GM23338 (cell line): ENCODE measurements around the gene PTAFR. TPM values are rescaled to one million over a fixed set of nuclear protein-coding genes. Genes with fewer than 3 reads are reported as not detected.

ENCODE experiments used
- ATAC-seq: fragments of 200-7000 bp; cut with Tn5 transposase; 3 replicates; pipeline ENCODE4 v1.9.1; 2020
- DNase-seq: peaks from one replicate; pipeline ENCODE4 v3.0.0-alpha.2; 2015; ENCODE audit warnings: low spot score
- H2AFZ ChIP-seq: fragments of 200-600 bp; sonication (generic); 2 replicates; pipeline ENCODE4 v1.8.0; 2016; ENCODE audit warnings: antibody characterized with exemption, mild to moderate bottlenecking, moderate library complexity
- H3F3A ChIP-seq: fragments of 200-600 bp; sonication (generic); replicated peaks from 2 replicates; pipeline ENCODE4 v1.8.0; 2017; ENCODE audit warnings: antibody characterized with exemption, mixed run types, low read depth
- H3K27ac ChIP-seq: fragments of 200-600 bp; sonication (generic); 2 replicates; pipeline ENCODE4 v1.6.1; 2016; ENCODE audit warnings: low read depth
- H3K27me3 ChIP-seq: fragments of 200-600 bp; sonication (generic); 2 replicates; pipeline ENCODE4 v1.8.0; 2016; ENCODE audit warnings: mild to moderate bottlenecking, mixed run types, moderate library complexity; ENCODE audit not compliant: insufficient read depth
- H3K36me3 ChIP-seq: fragments of 200-600 bp; sonication (generic); 2 replicates; pipeline ENCODE4 v1.8.0; 2016; ENCODE audit warnings: mild to moderate bottlenecking; ENCODE audit not compliant: insufficient read depth
- H3K4me1 ChIP-seq: fragments of 200-600 bp; sonication (generic); 2 replicates; pipeline ENCODE4 v1.8.0; 2016; ENCODE audit warnings: mild to moderate bottlenecking, moderate library complexity; ENCODE audit not compliant: insufficient read depth
- H3K4me2 ChIP-seq: fragments of 200-600 bp; sonication (generic); 2 replicates; pipeline ENCODE4 v1.7.1; 2017; ENCODE audit warnings: mixed run types
- H3K4me3 ChIP-seq: fragments of 200-600 bp; sonication (generic); 2 replicates; pipeline ENCODE4 v1.6.1; 2016; ENCODE audit warnings: mixed run types
- H3K79me2 ChIP-seq: fragments of 200-600 bp; sonication (generic); replicated peaks from 2 replicates; pipeline ENCODE4 v1.8.0; 2017; ENCODE audit warnings: mild to moderate bottlenecking; ENCODE audit not compliant: insufficient read depth
- H3K9me2 ChIP-seq: fragments of 200-600 bp; sonication (generic); 2 replicates; pipeline ENCODE4 v1.8.0; 2017; ENCODE audit not compliant: insufficient read depth
- H4K20me1 ChIP-seq: fragments of 200-600 bp; sonication (generic); replicated peaks from 2 replicates; pipeline ENCODE4 v1.8.0; 2017; ENCODE audit warnings: mild to moderate bottlenecking; ENCODE audit not compliant: insufficient read depth
- H3K27ac Mint-ChIP-seq: 2 replicates; pipeline ENCODE4 v1.8.0; 2020; ENCODE audit warnings: inconsistent platforms, mild to moderate bottlenecking, moderate library complexity, mixed read lengths
- H3K27me3 Mint-ChIP-seq: 3 replicates; pipeline ENCODE4 v1.8.0; 2022; ENCODE audit warnings: low read depth, mild to moderate bottlenecking, moderate library complexity, mixed read lengths, inconsistent platforms; ENCODE audit not compliant: insufficient read depth, poor library complexity
- H3K36me3 Mint-ChIP-seq: 3 replicates; pipeline ENCODE4 v1.8.0; 2021; ENCODE audit warnings: low read depth, mild to moderate bottlenecking, inconsistent platforms, moderate library complexity, mixed read lengths
- H3K4me1 Mint-ChIP-seq: 3 replicates; pipeline ENCODE4 v1.8.0; 2020; ENCODE audit warnings: mild to moderate bottlenecking, inconsistent platforms, mixed read lengths
- H3K4me3 Mint-ChIP-seq: 3 replicates; pipeline ENCODE4 v1.8.0; 2021; ENCODE audit warnings: moderate library complexity, mild to moderate bottlenecking, inconsistent platforms, mixed read lengths
- H3K9me3 Mint-ChIP-seq: 3 replicates; pipeline ENCODE4 v1.8.0; 2020; ENCODE audit warnings: moderate library complexity, mild to moderate bottlenecking, inconsistent platforms, mixed read lengths
- CREB1 ChIP-seq: fragments of 250-450 bp; sonication (Bioruptor Pico); IDR thresholded peaks from 2 replicates; pipeline ENCODE4 v1.5.0; 2020; ENCODE audit warnings: low read depth, mild to moderate bottlenecking, moderate library complexity
- CTCF ChIP-seq, 2 experiments: fragments of 200-600 bp in 1 of 2; sonication (generic) in 1 of 2; conservative IDR thresholded peaks; 2 replicates each; pipeline versions ENCODE4 v1.5.1 to v1.6.1; 2016 to 2017; ENCODE audit warnings: antibody characterized with exemption in 2 of 2, low read depth in 2 of 2, mild to moderate bottlenecking in 2 of 2, moderate library complexity in 1 of 2
- ETS1 ChIP-seq: IDR thresholded peaks from 2 replicates; pipeline ENCODE4 v1.6.1; 2016; ENCODE audit warnings: antibody characterized with exemption
- EZH2 ChIP-seq: fragments of 200-600 bp; sonication (generic); IDR thresholded peaks from one replicate; pipeline ENCODE4 v1.8.0; 2017; ENCODE audit warnings: antibody characterized with exemption, mild to moderate bottlenecking, low read depth; ENCODE audit not compliant: unreplicated experiment
- EZH2phosphoT487 ChIP-seq: fragments of 200-600 bp; sonication (generic); IDR thresholded peaks from one replicate; pipeline ENCODE4 v1.8.1; 2018; ENCODE audit warnings: antibody characterized with exemption; ENCODE audit not compliant: unreplicated experiment
- JUNB ChIP-seq: IDR thresholded peaks from one replicate; pipeline ENCODE4 v1.6.1; 2016; ENCODE audit warnings: antibody characterized with exemption; ENCODE audit not compliant: unreplicated experiment
- NANOG ChIP-seq: IDR thresholded peaks from 2 replicates; pipeline ENCODE4 v1.6.1; 2016; ENCODE audit warnings: antibody characterized with exemption, borderline replicate concordance
- POLR2AphosphoS5 ChIP-seq: IDR thresholded peaks from 2 replicates; pipeline ENCODE4 v1.6.1; 2016; ENCODE audit warnings: antibody characterized with exemption, low read depth
- REST ChIP-seq: IDR thresholded peaks from one replicate; pipeline ENCODE4 v1.6.1; 2018; ENCODE audit warnings: antibody characterized with exemption; ENCODE audit not compliant: unreplicated experiment
- STAT1 ChIP-seq: IDR thresholded peaks from one replicate; pipeline ENCODE4 v1.6.1; 2016; ENCODE audit warnings: antibody characterized with exemption; ENCODE audit not compliant: unreplicated experiment
- ZNF114 ChIP-seq: fragments of 250-450 bp; sonication (Bioruptor Pico); IDR thresholded peaks from 2 replicates; pipeline ENCODE4 v1.5.0; 2020; ENCODE audit warnings: mild to moderate bottlenecking, moderate library complexity
- ZNF331 ChIP-seq: fragments of 250-450 bp; sonication (Bioruptor Pico); IDR thresholded peaks from 2 replicates; pipeline ENCODE4 v1.5.0; 2020; ENCODE audit warnings: low read depth, mild to moderate bottlenecking, moderate library complexity
- ZNF462 ChIP-seq: fragments of 250-450 bp; sonication (Bioruptor Pico); IDR thresholded peaks from 2 replicates; pipeline ENCODE4 v1.5.0; 2020; ENCODE audit warnings: mild to moderate bottlenecking, moderate library complexity
- polyA plus RNA-seq: library from polyadenylated mRNA; unstranded; fragments of >200 nt; fragmentation: Nextera tagmentation; extraction: Ambion mirVana; gene quantifications from 2 replicates; pipeline ENCODE4 v1.2.1, GENCODE V29; 2016
- total RNA-seq: library from RNA; depleted of rRNA; stranded (reverse); fragments of >200 nt; shearing (Covaris generic); gene quantifications from 2 replicates; pipeline ENCODE4 v1.2.3, GENCODE V29; 2014

Gene PTAFR
- total and polyA plus RNA-seq, 2 experiments from 2014 or later, result 0.29 to 0.76 TPM

- no peaks in the 10 kb centered on the region; the same call in 2 of the 3 replicates for H3K9me3 Mint-ChIP-seq
- no peak overlapping the region for H3K4me3 ChIP-seq
- H4K20me1 ChIP-seq, result no peaks in the 10 kb centered on the region
- ATAC-seq (no peak; the same call in 1 of the 3 replicates), DNase-seq (no peak)
- H3K27ac Mint-ChIP-seq, result peak overlapping the region; percentile 49; the same call in 1 of the 2 replicates
- H2AFZ ChIP-seq, result no peak overlapping the region; the same call in 1 of the 2 replicates
- TF ChIP-seq ZNF462 (CRISPR knock-in tag), result no peak
- TF ChIP-seq REST, result no peak
- no peak for TF ChIP-seq EZH2
- TF ChIP-seq STAT1, result no peak
- TF ChIP-seq POLR2AphosphoS5, result no peak
- TF ChIP-seq ZNF114 (CRISPR knock-in tag), result no peak
- TF ChIP-seq JUNB, result no peak
- no peak for TF ChIP-seq ZNF331 (CRISPR knock-in tag)
- no peak for TF ChIP-seq EZH2phosphoT487
- TF ChIP-seq CTCF (conservative IDR thresholded peaks at IDR 0.05; ENCODE audit: low read depth in 2 of 2), result no peak
- TF ChIP-seq NANOG, result no peak
- no peak for TF ChIP-seq CREB1 (CRISPR knock-in tag)
- TF ChIP-seq ETS1, result no peak
- H3K4me1 Mint-ChIP-seq, result peaks cover 12% of the 10 kb centered on the region
- H3K27me3 Mint-ChIP-seq, result peaks cover 8% of the 10 kb centered on the region
- no peak overlapping the region for H3K4me2 ChIP-seq
- H3K36me3 ChIP-seq, result no peaks in the 10 kb centered on the region
- H3K9me2 ChIP-seq, result no peaks in the 10 kb centered on the region
- no peaks in the 10 kb centered on the region for H3K36me3 Mint-ChIP-seq
- no peaks in the 10 kb centered on the region for H3F3A ChIP-seq
- H3K79me2 ChIP-seq, result no peaks in the 10 kb centered on the region
- no peak overlapping the region for H3K4me3 Mint-ChIP-seq
- H3K27me3 ChIP-seq, result no peaks in the 10 kb centered on the region
- H3K27ac ChIP-seq, result peak overlapping the region; percentile 55; the same call in 1 of the 2 replicates
- peaks cover 14% of the 10 kb centered on the region for H3K4me1 ChIP-seq
Observed at GRCh38 chr1:28190996-28191645, 14.6 kb upstream of the PTAFR start.
